ENCODE data around the gene DPYSL5. TPM values are rescaled to one million over a fixed set of nuclear protein-coding genes. Genes with fewer than 3 reads are reported as not detected.

The DPYSL5 gene
- total RNA-seq, 1 donor, result not detected

DNA sequence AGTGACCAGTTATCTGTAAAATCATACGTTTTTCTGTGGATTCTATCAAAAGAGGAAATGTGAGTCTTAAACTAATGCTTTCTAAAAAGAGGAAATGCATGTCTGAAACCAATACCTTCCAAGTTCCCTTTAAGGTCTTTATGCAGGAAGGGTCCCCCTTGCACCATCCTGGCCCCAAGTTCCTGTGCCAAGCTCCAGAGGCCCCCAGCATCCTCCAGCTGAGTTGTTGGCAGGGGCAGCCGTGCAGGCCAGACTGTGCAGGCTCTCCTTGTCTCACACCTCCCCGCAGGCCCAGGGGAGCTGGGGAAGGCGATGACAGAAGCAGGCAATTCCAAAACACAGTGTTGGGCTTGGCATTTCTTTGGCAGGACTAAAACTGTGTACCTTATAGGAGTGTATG, 39.2 kb downstream of the DPYSL5 start:
- DNase-seq (ENCODE audit: low read depth), result no peak
- TF ChIP-seq, protein P1, sequence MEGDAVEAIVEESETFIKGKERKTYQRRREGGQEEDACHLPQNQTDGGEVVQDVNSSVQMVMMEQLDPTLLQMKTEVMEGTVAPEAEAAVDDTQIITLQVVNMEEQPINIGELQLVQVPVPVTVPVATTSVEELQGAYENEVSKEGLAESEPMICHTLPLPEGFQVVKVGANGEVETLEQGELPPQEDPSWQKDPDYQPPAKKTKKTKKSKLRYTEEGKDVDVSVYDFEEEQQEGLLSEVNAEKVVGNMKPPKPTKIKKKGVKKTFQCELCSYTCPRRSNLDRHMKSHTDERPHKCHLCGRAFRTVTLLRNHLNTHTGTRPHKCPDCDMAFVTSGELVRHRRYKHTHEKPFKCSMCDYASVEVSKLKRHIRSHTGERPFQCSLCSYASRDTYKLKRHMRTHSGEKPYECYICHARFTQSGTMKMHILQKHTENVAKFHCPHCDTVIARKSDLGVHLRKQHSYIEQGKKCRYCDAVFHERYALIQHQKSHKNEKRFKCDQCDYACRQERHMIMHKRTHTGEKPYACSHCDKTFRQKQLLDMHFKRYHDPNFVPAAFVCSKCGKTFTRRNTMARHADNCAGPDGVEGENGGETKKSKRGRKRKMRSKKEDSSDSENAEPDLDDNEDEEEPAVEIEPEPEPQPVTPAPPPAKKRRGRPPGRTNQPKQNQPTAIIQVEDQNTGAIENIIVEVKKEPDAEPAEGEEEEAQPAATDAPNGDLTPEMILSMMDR (IDR thresholded peaks at IDR 0.05; ENCODE audit: insufficient read depth, low read length), result no peak
- H3K4me3 ChIP-seq (ENCODE audit: low read depth, low read length), result no peak overlapping the region

DNA sequence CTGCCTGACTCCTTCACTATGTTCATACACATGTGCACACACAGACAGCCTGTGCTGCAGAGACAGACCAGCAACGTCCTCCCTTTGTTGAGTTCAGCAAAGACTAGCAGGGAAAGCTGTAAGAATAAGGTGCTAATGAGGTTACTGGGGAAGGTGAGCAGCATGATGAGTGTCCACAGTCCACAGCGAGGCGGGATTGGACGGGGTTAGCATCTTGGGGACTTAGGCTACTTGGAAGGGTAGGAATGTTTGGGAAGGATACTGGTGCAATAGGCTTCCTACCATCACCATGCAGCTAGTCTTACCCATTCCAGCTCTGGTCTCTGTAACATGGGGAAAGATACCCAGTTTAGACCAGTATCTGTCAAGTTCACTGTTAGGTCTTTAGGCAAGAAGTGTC, 41.9 kb downstream of the DPYSL5 start:
- TF ChIP-seq, protein P1 (IDR thresholded peaks at IDR 0.05; ENCODE audit: insufficient read depth, low read length), result no peak
- no peak overlapping the region for H3K4me3 ChIP-seq (ENCODE audit: low read depth, low read length)
- DNase-seq (ENCODE audit: low read depth), result no peak

DNA sequence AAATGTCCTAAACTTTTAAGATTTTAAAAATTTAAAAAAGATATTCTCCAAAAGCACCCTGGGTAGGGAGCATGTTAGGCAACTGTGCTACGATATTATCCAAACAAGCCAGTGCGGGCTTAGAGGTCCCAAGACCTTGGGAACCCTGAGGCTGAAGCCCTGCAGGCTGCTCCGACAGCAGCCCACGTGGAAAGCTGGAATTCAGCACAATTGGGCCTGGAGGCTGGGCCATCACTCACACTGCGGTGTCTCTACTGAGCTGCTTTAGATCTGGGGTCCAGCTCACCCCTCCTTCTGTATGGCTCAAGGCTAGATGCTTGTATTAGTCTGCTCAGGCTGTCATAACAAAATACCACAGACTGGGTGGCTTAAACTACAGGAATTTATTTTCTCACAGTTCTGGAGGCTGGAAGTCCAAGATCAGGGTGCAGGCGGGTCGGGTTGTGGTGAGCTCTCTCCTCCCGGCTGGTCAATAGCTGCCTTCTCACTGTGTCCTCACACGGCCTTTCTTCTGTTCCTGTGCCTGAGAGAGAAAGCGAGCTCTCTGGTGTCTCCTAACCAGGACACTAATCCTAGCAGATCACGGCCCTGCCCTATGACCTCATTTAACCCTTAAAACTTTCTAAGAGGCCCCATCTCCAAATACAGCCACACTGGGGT, 42.5 kb downstream of the DPYSL5 start:
- H3K4me3 ChIP-seq (ENCODE audit: low read depth, low read length), result no peak overlapping the region
- TF ChIP-seq, protein P1 (IDR thresholded peaks at IDR 0.05; ENCODE audit: insufficient read depth, low read length), result no peak
- no peak for DNase-seq (ENCODE audit: low read depth)

DNA sequence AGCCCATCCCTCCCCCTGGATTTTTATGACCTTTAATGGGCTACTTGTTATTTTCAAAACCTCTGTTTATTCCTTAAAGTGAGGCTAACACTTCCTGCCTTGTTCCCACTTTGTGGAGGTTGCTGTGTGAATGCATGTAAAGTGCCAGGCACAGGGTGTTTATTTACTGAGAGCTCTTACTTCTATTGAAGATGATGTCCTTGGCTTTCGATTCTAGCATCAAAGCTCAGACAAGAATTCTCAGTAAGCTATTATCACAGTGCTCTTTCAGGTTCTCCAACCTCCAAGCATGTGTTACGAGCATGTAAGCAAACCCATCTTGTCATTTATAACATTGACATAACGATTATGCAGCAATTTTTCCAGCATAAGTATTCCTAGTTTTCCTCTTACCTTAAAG, 44.2 kb downstream of the DPYSL5 start:
- TF ChIP-seq, protein P1 (IDR thresholded peaks at IDR 0.05; ENCODE audit: insufficient read depth, low read length), result no peak
- no peak for DNase-seq (ENCODE audit: low read depth)
- no peak overlapping the region for H3K4me3 ChIP-seq (ENCODE audit: low read depth, low read length)

DNA sequence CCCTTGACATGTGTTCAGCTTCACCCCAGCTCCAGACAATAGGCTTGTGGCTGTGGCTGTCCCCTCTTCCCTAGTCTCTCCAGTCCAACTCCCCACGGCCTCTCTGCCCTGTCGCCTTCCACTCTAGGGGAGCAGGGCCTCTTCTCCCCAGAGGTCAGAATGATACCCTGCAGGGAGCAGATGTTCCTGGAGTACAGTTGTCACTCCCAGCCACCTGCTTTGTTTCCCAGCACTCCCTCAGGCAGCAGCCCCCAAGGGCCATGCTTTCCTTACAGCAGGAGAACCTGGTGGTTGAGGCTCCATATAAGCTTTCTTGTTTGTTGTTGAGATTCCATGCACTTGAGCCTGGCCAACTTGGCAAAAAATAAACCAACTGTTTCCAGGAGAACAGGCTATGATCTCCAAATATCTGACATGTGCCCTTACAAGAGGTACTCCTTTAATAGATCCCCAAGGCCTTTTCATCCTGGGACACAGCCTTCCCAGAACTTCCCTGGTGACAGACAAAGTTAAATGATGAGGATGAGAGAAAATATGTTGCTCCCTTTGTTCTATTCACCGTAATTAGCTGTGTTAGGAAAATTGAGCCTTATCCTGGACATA, 45.1 kb downstream of the DPYSL5 start:
- H3K4me3 ChIP-seq (ENCODE audit: low read depth, low read length), result no peak overlapping the region
- no peak for DNase-seq (ENCODE audit: low read depth)
- TF ChIP-seq, protein P1 (IDR thresholded peaks at IDR 0.05; ENCODE audit: insufficient read depth, low read length), result no peak

DNA sequence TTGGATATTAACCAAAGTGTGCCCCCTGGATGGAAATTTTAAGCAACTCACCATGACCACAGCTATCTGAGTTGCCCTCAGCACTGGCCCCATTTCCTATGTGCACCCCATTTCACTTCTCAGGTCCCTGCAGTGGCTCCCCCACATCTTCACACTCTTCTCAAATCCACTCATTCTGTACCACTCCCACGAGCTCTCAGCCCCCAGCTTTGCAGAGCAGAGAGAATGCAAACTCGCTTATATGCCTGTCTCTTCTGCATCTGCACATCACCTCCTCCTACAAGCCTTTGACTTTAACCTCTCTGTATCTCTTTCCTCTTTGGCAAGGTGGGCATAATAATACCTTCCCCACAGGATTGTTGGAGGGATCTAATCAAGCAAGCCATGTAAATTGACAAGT, 46.2 kb downstream of the DPYSL5 start:
- TF ChIP-seq, protein P1 (IDR thresholded peaks at IDR 0.05; ENCODE audit: insufficient read depth, low read length), result no peak
- H3K4me3 ChIP-seq (ENCODE audit: low read depth, low read length), result no peak overlapping the region
- DNase-seq (ENCODE audit: low read depth), result no peak

Measured in fibroblast of the aortic adventitia (primary cell).